Activated T-cell treated with anti-CD3 and anti-CD28 coated beads for 4 hours (primary cell): ENCODE measurements around the gene NUAK1.

Source experiments
- DNase-seq: peaks from one replicate; pipeline ENCODE4 v3.0.0-alpha.2; 2020

Gene NUAK1

GRCh38 chr12:106080791-106081170 is 58.0 kb downstream of the NUAK1 start:
- no peak for DNase-seq

- DNase-seq = no peak
Observed at GRCh38 chr12:106080041-106080790, 58.5 kb downstream of the NUAK1 start.

- no peak for DNase-seq
Observed at GRCh38 chr12:106079148-106079738, 59.5 kb downstream of the NUAK1 start.

GRCh38 chr12:106078358-106079010 is 60.3 kb downstream of the NUAK1 start:
- DNase-seq = no peak

GRCh38 chr12:106074706-106075392 is 63.9 kb downstream of the NUAK1 start:
- no peak for DNase-seq

- DNase-seq = no peak
Observed at GRCh38 chr12:106074361-106074705, 64.4 kb downstream of the NUAK1 start.

GRCh38 chr12:106073179-106073578 is 65.6 kb downstream of the NUAK1 start:
- DNase-seq = no peak

- no peak for DNase-seq
Observed at GRCh38 chr12:106072751-106073150, 66.0 kb downstream of the NUAK1 start.

- DNase-seq = no peak
Observed at GRCh38 chr12:106071686-106072085, 67.1 kb downstream of the NUAK1 start.

GRCh38 chr12:106070611-106071010 is 68.1 kb downstream of the NUAK1 start:
- no peak for DNase-seq

GRCh38 chr12:106070147-106070546 is 68.6 kb downstream of the NUAK1 start:
- no peak for DNase-seq

- DNase-seq = no peak
Observed at GRCh38 chr12:106068296-106068695, 70.5 kb downstream of the NUAK1 start.

GRCh38 chr12:106067606-106068205 is 71.0 kb downstream of the NUAK1 start:
- DNase-seq = no peak

GRCh38 chr12:106066726-106067325 is 71.9 kb downstream of the NUAK1 start:
- DNase-seq = no peak

- DNase-seq = no peak
Observed at GRCh38 chr12:106066051-106066705, 72.6 kb downstream of the NUAK1 start.

GRCh38 chr12:106065506-106065905 is 73.2 kb downstream of the NUAK1 start:
- no peak for DNase-seq

- DNase-seq = no peak
Observed at GRCh38 chr12:106064721-106065021, 74.1 kb downstream of the NUAK1 start.

- DNase-seq = no peak
Observed at GRCh38 chr12:106063826-106064720, 74.7 kb downstream of the NUAK1 start.

GRCh38 chr12:106062693-106063092 is 76.1 kb downstream of the NUAK1 start:
- no peak for DNase-seq

- no peak for DNase-seq
Observed at GRCh38 chr12:106058256-106059182, 80.2 kb downstream of the NUAK1 start.
